GM21723 (cell line): ENCODE measurements around the gene PPA1.
"Not testable (repeated sequence)": the region's sequence is repeated elsewhere in the genome, so short reads cannot be mapped to it uniquely, and the experiment has no call there.

Experiments used
- ATAC-seq: cut with Tn5 transposase; IDR thresholded peaks from one replicate; pipeline ENCODE4 v1.9.1; 2021; ENCODE audit warnings: mild to moderate bottlenecking, moderate library complexity; ENCODE audit not compliant: unreplicated experiment

PPA1 gene

DNA sequence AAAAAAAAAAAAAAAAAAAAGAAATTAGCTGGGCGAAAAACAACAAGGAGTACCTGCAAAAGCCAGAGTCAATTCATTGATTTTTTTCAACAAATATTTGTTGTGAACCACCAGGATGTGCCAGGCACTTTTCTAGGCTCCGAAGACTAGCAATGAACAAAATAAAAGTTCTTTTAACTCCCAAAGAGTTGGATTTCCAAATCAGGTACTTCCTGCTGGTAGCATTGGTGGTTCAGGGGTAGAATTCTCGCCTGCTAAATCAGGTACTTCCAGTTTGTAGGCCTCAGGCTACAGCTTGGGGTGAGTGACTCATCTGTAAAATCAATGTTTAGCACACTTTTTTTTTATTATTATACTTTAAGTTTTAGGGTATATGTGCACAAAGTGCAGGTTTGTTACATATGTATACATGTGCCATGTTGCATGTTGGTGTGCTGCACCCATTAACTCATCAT lies 10.9 kb downstream of the PPA1 start:
- no peak for ATAC-seq

DNA sequence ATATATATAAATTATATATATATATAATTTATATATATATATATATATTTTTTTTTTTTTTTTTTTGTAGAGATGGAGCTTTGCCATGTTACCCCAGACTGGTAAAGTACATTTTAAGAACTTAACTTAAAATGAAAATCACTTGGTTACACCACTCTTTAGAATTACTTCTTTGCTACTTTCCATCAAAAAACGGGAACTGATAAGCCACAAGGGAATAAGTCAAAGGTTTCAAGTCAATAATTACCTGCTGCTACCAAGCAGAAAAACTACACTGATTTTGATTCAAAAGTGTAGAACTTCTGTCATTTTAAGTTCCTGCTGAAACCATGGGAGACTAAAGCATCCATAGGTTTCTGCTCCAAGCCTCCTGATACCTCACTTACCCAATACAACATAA lies 12.2 kb downstream of the PPA1 start:
- no peak for ATAC-seq

DNA sequence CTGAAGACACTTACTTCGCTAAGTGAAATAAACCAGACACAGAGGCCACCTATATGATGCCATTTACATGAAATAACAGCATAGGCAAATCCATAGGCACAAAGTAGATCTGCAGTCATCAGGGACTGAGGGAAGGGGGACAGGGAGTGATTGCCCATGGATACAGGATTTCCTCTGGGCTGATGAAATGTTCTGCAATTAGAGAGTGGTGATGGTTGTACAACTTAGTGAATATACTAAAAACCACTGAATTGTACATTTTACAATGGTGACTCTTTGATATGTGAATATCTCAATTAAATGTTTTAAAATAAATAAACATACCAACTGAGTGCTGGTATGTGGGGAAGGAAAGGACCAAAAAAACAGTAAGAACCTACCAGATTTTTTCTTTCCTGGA lies 20.4 kb downstream of the PPA1 start:
- ATAC-seq: no peak

DNA sequence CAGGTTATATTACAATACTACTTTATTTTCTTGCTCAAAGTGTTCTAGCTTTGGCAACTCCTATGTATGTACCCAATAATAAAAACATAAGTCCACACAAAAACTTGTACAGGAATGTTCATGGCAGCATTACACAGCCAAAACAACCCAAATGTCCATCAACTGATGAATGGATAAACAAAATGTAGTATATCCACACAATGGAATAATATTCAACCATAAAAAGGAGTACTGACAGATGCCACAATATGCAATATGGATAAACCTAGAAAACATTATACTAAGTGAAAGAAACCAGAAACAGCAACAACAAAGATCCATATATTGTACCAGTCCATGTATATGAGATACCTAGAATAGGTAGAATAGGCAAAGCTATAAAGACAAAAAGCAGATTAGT lies 21.0 kb downstream of the PPA1 start:
- ATAC-seq: no peak

DNA sequence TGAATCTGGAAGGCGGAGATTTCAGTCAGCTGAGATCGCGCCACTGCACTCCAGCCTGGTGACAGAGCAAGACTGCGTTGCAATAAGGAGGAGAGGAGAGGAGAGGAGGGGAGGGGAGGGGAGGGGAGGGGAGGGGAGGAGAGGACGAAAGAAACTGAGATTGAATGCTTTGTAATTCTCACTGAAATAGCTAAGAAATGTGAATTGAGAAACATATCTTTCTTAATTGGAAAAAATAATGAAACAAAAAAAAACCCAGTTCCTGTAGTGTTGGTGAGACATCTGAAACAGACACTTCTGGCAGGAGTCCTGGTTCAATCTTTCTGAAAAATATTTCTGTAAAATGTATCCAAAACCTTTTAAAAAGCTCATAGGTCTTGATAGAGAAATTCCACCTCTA lies 26.5 kb downstream of the PPA1 start:
- ATAC-seq: no peak

DNA sequence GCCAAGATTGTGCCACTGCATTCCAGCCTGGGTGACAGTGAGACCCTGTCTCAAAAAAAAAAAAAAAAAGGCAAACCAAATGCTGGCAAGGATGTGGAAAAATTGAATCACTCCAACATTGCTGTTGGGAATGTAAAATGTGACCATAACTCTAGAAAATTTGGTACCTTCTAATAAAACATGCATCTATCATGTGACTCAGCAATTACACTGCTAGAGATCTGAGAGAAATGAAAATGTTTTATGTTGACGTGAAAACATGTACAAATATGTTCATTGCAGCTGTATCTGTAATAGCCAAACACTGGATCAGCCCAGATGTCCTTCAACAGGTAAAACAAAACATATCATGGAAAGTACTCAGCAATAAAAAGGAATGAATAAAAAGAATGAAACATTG lies 32.1 kb downstream of the PPA1 start:
- no peak for ATAC-seq

DNA sequence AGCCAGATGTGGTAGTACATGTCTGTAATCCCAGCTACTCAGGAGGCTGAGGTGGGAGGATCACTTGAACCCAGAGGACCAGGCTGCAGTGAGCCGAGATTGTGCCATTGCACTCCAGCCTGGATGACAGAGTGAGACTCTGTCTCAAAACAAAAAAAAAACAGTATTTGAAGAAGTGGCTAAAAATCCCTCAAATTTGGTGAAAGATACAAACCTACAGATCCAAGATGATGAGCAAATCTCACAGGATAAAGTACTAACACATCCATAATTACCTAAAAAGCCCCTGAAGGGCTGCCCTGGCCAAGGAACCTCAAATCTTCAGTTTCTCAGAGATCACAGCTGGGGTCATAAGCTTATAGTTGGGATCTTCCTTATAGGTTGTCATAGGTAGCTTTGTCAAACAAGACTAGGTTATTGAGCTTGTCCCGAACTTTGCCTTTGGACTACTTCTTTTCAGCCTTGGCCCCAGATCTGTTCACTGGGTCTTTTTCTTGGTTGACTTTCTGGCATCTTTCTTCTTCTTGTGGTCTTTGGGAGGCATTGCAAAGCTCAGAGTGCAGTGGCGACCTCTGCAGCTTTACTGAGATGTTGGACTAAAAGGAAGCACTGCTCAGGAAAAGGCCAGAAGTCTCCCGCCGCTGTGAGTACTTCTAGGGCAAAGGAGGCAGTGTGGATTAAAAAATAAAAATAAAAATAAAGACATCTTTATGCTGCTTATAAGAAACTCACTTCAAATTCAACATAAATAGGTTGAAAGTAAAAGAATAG lies 34.3 kb downstream of the PPA1 start:
- ATAC-seq: no peak

DNA sequence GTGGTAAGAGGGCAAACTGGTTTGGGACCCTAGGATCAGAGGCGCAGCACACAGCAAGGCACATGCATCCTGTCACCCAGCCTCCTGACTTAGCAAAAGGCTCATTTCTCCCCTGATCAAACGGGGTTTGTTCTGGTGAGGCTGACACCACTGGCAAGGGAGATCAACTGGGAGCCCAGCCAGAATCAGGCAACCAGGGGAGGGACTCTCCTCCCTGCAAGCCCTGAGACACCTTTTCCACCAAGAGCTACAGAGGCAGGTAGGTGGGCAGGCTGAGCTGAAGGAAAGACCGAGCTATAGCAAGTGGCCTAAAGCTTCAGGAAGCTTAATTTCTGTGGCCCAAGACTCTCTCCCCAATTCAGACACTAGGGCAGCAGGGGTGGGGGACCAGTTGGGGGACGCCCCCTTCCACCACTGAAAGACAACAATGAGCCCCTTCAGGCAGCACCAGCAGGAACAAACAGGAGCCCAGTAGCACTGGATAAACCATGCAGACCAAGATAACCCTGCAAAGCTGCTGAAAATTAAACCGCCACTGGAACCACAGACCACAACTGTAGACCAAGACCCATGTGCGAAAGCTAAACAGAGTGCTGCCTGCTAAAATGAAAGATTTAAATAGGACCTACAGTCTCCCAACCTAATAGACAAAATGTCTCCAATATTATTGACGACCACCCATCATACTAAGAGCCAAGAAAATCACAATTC lies 35.8 kb downstream of the PPA1 start:
- no peak for ATAC-seq

DNA sequence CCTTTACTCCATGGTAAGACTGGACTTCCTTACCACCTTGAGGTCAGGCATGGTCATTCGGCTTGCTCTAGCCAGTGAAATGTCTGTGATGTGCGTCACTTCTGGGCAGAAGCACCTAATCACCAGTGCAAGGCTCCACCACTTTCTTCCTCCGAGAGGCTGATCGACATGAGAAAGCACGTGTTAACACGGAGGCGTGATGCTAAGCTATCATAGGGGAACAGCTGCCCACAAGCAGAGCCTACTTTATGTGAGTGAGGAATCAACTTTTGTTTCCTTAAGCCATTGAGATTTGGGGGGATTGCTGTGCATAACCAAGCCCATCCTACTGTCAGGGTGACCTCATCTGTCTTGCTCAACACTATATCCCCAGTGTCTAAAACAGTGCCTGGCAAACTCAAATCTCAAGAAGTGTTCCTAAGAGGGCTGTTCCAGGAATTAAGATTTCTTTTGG lies 39.8 kb downstream of the PPA1 start:
- no peak for ATAC-seq

DNA sequence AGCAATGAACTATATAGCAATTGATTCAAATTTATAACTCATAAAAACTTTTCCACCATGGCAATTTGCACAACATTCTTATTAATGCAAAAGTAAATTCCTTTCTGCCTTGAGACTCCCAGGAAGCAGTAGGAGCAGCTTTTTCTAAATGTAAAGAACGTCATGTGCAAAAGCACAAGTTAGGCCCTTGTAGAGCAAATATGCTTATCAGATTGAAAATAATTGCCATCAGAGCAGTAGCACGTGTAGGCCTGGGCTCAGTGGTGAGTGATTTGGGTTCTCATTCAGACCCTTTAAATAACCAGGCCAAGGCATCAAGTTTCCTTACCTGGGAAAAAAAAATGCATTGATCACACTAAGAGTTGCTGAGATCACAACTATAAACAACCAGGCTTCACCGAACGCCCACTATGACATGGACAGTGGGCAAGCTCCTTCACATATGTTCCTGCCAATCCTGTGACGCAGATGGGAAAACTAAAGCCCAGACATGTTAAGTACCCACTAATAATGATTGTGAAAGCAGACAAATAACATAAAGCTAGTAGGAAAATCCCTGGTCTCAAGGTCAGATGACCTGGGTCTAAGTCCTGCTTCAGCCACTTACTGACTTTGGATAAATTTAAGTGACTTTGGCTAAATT lies 40.8 kb downstream of the PPA1 start:
- ATAC-seq: no peak

DNA sequence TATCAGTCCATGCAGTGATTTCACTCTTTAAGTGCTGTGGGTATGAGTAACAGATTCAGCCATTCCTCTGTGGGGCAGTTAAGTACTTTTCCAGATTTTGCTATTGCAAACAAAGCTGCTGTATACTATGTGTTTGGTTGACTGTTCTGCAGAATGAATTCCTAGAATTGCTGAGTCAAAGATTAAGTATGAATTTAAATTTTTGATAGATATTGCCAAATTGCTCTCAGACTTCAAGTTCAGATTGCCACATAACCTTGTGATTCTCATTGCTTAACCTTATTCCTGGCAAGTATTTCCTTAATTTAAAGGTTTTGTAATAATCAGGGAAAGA lies 41.3 kb downstream of the PPA1 start:
- ATAC-seq: no peak

DNA sequence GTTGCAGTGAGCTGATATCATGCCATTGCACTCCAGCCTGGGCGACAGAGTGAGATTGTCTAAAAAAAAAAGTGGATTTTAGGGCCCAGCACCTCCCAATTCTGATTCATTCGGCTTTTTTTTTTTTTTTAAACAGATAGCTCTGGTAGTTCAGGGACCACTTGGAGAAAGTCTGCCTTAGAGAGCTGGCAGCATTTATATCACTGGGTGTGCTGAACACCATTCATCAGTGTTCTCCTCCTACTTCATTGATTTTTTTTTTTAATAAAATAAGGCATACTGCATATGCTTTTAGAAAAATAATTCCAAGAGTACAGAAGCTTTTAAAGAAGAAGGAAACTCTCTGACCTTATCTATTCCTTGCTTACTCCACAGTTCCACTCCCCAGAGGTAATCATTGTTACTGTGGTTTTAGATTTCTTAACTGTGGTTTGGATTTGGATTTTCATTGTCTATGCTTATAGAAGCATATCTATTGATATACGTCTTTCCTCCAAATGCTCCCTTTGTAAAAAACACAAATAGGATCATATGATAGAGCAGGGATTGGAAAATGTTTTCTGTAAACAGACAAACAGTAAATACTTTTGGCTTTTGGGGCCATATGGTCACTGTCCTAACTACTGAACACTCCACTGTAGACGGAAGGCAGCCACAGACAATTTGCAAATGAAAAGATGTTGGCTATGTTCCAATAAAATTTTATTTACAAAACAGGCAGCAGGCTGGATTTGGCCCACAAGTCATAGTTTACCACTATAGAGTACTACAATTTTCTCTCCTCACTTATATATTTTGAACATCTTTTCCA lies 41.9 kb downstream of the PPA1 start:
- no peak for ATAC-seq

DNA sequence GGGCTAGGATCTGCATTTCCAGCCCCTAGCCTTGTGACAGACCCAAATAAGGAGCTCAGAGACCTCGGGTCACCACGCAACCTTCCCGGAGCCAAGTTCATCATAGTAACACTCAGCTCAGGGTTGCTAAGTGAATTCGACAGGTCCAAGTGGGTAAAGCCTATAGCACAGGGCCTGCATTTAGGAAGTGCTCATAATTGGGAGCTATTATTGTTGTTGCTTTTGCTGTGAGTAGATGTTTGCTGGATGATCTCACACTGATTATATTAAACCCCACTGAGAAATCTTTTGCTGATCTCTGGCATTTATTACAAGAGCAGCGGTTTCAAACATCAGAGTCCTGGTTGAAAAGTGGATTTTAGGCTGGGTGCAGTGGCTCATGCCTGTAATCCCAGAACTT lies 42.6 kb downstream of the PPA1 start:
- ATAC-seq: no peak

DNA sequence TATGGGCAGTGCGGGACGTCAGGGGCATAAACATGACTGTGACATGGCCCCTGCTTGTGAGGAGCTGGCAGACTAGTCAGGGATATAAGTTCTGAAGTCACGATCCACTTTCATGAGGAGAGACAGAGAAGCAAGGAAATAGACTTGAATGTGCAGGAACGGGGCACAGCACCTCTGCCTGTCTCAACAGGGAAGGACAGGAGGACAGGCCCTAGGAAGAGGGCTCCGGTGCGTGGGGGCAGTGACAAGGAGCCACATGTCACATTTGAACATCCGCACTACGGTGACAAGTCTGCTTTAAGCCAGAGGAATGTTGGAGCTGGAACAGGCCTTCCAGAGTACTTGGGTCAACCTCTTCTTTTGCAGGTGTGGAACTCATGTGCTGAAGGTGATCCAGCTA lies 43.1 kb downstream of the PPA1 start:
- no peak for ATAC-seq

DNA sequence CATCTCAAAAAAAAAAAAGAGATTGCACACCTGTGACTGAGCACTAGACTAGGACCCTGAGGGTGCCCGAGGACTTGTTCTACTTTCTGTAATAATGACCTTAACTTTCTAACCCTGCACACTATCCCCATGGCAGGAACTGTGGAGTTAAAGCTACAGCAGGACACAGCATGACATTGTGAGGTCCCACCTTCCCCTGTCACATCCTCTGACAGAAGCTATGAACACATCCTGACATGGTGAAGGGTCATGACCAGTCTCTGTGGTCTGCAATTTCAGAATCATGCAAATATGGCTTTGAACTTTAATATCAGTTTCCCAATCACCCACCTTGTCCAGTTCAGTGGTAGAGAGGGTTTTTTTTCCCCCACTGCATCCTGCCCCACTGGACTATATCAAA lies 44.5 kb downstream of the PPA1 start:
- no peak for ATAC-seq

DNA sequence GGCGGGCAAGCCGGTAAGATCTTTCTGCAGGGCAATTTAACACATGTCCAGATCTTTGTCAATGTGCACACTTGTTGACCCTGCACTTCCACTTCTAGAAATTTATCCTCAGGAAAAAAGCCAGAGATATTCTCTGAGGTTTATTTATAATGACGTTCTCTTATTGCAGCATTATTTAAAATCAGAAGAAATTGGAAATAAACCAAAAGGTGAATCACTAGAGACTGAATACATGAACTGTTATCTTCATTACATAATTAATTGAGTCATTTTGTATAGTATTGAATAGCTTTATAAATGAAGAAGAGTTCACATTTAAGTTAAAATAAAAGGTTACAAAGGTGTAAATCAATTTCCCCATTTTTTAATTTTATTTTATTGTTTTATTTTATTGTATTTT lies 46.7 kb downstream of the PPA1 start:
- no peak for ATAC-seq

DNA sequence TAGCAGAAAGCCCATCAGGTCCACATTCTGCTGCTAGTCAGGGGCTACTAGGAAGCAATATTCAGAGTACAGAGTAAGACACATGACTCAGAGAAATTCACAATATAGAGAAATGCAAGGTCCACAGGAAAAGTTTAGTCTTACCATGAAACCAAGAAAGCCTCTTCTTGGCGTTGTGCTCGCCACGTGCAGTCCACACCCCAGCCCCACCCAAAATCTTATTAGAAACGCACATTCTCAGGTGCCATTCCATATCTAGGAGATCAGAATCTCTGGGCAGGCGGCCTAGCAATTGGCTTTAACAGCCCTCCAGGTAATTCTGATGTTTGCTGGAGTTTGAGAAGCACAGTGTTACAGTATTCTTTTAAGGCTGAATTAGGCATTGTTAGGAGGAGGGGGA lies 47.1 kb downstream of the PPA1 start:
- no peak for ATAC-seq

DNA sequence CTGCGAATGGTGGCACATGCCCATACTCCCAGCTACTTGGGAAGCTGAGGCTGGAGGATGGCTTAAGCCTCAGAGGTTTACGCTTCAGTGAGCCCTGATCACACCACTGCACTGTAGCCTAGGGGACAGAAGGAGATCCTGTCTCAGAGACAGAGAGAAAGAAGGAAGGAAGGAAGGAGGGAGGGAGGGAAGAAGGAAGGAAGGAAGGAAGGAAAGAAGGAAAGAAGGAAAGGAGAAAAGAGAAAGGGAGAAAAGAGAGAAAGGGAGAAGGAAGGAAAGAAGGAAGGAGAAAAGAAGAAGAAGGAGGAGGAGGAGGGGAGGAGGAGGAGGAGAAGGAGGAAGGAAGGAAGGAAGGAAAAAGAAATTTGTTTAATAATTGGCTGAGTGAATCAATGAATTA lies 49.9 kb downstream of the PPA1 start:
- no peak for ATAC-seq

DNA sequence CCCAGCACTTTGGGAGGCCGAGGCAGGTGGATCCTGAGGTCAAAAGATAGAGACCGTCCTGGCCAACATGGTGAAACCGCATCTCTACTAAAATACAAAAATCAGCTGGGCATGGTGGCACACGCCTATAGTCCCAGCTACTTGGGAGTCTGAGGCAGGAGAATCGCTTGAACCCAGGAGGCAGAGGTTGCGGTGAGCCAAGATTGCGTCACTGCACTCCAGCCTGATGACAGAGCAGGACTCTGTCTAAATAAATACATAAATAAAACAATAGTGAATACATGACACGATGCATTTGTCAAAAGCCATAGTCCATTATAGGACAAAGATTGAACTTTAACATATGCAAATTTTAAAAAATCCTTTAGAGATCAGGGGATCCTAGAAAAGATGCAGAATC lies 54.0 kb downstream of the PPA1 start:
- ATAC-seq: not testable (repeated sequence)

DNA sequence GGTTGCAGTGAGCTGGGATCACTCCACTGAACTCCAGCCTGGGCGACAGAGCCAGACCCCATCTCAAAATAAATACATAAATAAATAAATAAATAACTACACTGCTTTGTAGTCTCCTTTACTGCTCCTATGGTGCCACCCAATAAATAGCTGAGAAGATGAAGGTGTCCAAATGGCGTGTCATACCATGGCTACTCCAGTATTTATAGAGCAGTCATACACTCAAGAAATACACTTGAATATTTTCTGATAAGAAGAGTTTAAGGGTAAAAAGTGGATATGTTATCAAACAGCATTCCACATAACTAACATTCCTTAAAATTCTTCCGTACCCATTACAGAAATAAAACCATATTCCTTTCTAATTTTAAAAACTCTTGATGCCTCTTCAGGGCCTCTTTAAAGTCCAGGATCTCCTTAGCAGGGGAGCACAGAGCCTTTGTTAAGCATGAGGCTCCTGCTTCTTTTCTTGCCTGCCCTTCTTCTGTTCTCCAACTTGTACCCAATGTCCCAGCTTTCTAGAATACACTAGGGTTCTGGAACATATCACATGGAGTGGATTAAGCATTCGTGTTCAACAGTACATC lies 55.0 kb downstream of the PPA1 start:
- ATAC-seq: no peak

DNA sequence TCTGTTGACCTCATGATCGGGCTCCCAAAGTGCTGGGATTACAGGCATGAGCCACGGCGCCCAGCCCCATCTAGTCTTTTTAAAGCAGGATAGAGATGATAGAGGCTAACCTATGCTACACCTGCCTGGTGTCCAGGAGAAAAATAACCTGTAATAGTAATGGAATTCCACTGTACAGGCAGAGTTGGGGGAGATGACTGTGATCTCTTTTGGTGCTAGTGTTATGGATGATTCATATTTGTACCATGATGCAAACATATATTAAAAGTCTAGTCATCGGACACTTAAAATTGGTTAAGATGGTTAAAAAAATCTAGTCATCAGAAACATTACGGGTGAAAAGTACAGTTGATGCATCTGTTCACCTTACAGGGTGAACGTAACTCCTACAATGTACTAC lies 56.8 kb downstream of the PPA1 start:
- no peak for ATAC-seq
